T follicular helper cell (primary cell): ENCODE results near the gene MRPL19.

Experiments
- DNase-seq: peaks from one replicate; pipeline ENCODE4 v3.0.0-alpha.2; 2020; ENCODE audit warnings: low read depth
- total RNA-seq, 2 experiments: gene quantifications; one replicate each; lab custom pipeline; 2026; lab: John Stamatoyannopoulos, UW

The MRPL19 gene
- 42.0 to 92.3 reads per million in 2 experiments for total RNA-seq

DNA sequence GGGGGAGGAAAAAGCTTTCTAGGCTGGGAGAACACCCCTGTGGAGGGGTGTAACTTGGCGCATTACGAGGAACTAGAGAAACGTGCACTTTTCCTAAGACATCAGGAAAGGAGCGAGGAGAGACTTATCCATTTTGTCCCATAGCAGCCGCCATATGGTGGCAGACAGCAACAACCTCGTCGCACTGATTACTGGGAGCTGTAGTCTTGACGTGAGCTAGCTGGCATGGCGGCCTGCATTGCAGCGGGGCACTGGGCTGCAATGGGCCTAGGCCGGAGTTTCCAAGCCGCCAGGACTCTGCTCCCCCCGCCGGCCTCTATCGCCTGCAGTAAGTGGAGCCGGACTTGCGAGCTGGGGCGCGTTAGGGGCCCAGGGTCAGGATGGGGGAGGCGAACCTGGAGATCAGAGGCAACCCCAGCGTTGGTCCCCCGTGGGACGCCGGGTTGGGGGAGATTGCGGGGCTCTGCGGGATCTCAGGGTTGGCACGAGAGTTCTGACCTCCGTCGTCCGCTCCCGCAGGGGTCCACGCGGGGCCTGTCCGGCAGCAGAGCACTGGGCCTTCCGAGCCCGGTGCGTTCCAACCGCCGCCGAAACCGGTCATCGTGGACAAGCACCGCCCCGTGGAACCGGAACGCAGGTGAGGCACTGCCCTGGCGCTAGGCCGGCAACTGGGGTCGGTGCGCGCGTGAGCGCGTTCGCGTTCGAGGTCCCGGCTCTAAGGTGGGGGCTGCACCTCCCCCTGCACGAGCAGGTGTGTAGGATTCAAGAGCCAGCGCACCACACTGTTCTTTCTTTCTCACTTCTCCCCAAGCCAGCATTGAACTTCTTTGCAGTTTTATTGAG is at the start of gene MRPL19:
Gene MRPL19 (plus strand): TSS at position 201 of the 843 bp plus-strand sequence. CDS start 25 bp downstream, at position 226.
- DNase-seq = peak; percentile 66

DNA sequence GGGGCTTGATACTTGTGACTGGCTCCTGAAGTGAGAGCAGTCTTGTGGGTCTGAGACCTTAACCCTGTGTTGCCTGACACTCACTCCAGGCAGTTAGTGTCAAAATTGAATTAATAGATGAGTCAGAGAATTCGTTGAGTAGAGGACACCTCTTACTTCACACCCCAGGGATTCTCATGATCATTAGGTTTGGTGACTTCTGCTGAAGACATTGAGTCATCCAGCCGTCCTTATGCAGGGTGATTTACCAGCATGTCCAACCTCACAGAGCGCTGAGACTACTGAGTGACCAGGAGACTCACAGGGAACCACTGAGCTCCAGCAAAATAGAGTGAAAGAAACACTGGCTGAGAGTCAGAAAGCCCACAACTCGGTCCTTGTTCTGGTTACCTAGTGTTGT is 49.8 kb upstream of the MRPL19 start:
- DNase-seq = no peak

DNA sequence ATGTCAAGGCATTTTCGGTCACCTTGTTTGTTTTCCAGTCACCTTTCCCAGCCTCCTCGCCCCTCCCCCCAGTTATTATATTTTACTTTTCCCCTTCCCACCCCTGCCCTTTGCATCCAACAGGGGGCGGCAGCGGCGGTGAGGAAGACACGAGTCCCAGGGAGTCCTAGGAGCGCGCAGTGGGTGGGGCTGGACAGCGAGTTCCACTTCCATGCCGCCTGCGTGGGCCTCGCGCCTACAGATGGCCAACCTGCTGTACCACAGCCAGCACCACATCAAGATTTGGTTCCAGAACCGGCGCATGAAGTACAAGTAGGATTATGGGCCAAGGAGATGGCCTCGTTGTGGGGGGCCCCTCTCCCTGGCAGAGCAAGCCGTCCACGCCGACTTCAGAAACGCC is 48.6 kb upstream of the MRPL19 start:
- no peak for DNase-seq

DNA sequence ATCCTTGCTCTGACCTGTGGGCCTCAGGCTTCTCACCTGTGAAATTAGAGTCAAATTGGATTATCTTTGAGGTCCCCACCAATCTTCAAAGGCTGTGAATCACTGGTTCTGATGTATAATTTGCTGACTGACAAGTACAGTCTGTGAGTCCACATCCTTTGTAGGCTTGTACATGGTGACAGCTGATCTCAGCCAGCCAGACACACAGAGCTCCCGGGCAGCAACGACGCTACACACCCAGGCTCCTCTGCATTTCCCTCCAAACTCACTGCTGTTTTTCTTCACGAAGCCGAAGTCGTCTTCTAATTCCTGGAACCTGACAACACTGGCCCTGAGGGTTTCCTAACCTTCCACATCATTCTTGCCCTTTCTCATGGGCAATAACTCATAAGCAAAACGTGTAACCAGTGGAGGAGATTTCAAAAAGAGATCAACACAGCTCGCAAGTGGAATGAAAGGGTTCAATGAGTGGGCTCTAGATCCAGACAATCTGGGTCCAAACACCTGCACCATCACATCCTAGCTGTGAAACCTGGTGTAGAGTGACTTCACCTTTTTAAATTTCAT is 47.9 kb upstream of the MRPL19 start:
- DNase-seq = no peak

DNA sequence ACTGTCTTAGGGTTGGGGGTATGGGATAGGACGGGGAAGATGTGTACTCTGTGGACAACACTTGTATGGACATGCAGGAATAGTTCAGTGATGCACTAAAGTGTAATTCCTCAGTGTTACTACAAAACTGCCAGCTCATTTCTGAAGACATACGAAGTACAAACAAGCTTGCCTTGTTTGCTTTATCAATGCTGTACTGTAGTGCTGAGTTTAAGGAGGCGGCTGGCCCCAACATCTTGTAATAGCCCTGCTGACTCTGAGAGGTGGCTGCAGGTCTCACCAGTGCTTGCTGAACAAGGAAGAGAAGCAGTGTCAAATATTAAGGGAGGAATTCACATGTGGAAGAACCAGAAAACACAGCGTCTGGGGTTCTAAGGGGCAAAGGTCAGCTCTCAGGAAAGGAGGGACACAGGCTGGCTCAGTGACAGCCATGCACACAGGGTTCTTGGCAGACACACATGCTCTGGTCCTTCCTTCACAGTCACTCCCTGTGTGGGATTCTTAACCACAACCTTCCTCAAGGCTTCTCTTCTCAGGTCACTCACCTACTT is 46.0 kb upstream of the MRPL19 start:
- DNase-seq = no peak

DNA sequence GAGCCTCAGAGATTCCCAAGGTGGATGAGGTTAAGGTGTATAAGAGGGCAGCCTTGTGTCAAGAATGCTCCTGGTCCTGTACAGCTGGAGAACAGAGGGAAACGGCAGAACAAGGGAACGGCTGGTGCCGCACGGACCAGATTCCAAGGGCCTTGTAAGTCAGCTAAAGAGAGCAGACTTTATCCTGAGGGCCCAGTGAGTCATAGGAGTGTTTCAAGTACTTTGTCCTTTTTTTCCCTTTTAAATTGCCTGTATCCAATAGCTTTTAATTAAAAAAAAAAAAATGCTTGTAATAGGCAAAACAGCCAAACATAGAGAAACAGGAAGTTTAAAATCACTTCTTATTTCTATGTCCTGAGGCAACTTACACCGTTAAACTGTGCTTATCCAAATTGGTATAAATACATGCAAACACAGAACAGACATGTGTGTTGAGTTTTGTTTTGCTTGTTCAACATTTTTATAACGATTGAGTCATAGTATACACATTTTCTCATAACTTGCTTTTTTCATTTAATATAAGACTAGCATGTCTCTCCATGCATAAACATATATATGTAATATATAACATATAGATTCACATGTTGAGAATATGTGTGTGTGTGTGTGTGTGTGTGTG is 43.8 kb upstream of the MRPL19 start:
- no peak for DNase-seq

DNA sequence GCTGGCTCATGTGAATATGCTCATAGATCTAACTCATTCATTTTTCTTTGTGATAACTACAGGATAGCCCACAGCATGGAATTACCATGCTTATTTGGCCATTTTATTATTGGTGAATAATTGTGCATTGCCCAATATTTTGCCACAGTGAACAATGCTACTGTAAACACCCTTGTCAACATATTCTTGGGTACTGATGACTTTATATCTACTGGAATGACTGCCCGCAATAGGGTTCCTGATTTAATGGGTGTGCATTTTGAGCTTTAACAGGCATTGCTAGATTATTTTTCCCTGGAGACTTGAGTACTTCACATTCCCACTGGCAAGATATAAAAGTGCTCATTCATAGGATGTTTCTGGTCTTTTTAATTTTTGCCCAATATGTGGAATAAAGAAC is 43.1 kb upstream of the MRPL19 start:
- no peak for DNase-seq

DNA sequence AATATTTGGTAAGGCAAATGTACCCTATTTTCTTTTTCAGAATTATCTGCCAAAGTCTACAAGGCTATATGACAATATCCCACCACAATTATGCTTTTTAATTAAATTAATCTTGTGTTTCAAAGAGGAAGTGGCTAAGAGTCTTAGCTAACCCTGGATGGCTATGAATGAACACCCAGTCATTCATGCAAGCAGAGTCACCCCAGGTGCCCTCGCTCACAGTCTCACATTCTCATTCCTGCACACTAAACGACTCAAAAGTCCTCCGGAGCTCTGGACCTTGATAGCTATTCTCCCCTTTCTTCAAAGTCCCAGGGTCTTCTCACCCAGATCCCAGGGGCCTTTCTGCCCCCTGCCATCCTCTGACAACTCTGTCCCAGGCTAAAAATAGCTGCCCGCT is 42.1 kb upstream of the MRPL19 start:
- no peak for DNase-seq

DNA sequence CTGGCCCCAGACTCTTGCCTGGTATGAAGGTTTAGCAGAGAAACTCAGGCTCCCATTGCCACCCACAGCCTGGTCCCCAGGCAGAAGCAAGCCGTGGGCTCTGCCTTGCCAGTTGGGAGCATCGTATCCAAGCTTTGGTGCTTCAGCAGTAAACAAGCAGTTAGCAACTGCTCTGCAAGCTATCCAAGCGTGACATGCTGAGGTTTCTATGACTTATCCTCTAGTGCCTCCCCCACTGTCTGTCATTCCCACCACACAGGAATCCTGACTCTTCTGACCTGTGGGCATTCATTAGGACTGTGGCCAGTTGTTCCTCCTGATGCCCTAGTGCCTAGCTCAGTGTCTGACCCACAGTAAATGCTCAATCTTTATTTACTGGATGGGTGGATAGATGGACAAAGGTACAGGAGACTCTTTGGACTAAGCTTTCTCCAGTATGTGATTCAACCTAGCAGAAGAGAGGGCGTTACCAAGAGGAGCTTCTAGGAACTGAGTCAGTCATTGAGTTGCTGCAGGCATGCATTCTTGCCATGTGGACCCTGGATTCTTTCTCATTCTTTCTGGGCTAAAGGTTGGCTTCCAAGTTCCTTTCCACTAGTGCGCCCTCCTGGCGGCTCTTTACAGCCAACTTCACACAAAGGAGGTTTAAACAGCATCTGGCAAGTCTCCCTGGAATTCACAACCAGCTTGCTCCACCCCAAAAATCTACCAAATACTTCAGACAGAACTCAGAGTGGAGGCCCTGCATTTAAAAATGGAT is 40.6 kb upstream of the MRPL19 start:
- no peak for DNase-seq

DNA sequence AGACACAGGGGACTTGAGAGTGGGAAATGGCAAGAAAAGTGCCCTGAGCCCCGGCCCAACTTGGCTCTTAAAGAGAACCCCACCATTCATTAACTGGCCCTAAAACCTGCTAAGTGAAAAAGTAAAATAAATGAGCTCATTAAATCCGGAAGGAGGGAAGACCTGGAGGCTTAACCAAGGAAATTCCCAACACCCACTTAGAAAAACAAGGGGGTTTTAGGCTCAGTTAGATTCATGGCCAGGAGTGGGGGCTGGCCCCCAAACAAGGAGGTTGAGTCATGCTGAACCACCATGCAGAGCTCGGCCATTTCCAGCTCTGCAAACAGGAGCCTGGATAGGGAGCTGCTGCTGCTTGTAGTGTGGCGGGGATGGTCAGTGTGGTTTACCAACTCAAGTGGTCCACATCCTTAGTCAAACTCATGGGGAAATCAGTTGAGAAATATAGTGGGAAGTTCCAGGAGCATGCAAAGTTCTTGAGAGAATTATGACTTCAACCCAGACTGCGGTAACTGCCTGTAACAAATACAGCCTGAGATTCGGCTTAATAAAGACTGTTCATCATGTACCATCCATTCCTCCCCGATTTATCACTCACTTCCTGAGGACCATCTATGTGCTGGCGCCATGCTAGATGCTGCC is 39.7 kb upstream of the MRPL19 start:
- no peak for DNase-seq

DNA sequence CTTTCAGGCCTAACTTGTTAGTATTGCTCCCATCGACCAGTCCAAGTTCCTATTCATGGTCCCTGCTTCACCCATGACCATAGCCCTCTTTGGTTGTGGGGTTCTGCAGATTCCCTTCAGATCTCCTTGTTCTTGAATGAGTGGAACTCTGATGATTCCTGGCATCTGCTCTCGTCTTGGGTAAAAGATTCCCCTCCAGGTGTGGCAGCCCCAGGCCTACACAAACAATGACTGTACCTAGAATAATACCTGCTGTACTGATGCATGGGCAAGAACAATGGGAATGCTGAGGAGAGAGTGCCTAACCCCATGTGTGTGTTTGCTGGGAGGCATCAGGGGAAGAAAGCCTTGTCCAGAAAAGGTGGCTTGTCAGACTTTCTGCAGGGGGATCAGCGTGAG is 39.2 kb upstream of the MRPL19 start:
- DNase-seq = no peak

DNA sequence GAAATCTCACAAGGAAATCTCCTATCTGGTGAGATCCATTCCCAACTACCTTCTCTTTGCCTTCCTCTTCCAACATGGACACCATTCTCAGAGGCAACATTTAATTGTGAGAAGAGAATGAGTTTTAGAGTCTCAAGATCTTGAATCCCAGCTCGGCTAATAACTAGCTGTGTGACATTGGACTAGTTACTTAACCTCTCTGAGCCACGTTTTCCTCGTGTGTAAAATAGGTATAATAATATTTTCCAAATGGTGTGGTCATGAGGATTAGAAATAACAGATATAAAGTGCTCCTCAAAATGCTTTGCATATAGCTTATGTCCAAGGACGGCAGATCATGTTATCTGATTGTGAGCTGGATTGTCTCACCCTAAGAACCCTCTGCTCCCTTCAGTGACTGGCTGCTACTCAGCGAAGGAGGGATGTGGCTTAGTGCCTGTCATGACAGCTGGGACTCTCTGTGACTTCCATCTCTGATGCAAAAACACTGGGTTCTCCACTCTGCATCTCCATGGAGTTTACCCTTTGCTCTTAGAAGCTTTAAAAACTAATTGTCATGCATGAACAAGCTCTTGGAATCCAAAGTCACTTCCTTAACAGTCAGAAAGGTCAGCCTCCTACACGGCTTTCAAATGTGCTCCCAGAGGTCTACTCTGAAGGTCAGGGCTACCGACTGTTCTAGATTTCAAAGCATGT is 38.4 kb upstream of the MRPL19 start:
- DNase-seq = no peak

DNA sequence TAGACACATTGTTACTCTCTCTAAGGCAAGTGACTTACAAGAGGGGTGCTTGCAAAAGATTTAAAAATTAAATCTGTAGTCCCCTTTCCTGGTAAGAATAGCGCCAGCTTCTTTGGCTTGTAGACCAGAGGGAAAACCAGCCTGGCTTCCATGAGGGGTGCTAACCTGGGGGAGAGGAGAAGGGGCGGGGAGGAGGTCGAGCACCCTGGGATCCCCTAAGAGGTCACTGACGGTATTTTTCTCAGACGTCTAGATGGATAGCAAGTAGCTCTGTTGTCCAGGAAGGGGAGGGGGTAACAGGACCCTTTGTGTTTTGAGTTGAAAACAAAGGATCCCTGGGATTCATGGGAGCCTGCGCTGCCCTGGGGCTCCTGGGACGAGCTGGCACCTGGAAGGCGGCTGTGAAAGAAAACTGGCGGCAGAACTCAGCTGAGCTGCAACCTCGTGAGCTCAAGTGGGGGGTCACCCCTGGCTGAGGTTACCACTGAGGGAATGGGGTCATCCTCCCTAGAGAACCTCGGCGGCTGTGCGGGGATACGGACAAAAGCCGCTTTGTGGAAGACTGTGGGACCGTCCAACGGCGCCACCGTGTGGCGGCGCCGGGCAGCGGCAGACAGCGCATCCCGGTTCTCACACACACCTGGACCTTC is 37.8 kb upstream of the MRPL19 start:
- DNase-seq = peak; percentile 5

DNA sequence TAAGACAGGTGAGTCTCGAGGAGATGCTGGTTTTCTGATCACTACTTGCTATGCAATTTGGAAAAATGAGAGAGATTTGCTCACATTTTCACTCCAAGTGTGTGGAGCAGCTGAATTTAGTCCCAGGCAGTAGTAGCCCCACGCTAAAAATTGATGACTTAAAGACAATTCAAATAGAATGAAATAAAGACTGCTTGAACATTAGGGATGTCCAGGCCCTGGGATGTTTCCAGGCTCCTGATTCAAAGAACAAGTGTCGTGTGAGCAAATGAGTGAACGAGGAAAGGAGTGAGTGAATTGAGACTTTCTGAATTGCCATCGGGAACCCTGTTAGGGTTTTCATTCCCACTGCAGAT is 37.3 kb upstream of the MRPL19 start:
- DNase-seq = no peak

DNA sequence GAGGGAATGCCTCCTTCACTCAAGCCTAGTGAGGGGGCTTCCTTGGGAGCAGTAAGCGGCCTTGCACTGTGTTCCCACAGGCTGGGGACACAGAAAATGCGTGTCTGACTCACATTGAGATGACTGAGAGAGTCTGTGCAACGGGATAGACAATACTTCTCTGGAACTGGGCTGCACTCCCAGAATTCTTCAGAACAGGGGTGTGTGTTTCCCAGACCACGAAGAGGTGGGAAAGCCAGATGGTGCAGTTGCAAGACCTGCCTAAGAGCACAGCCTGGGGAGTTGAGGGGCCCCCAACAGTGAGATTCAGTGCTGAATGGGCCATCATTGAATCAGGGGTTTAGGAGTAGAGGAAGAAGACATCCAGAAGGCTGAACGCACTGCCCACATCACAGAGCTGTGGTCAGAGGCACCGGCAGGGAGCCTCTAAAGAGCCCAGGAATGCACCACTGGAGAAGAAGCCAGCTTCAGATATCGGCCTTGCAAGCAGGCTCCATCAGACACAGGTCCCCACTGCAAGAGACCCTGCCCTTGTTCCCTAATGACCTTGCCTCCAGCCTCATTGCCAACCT is 36.6 kb upstream of the MRPL19 start:
- DNase-seq = no peak

DNA sequence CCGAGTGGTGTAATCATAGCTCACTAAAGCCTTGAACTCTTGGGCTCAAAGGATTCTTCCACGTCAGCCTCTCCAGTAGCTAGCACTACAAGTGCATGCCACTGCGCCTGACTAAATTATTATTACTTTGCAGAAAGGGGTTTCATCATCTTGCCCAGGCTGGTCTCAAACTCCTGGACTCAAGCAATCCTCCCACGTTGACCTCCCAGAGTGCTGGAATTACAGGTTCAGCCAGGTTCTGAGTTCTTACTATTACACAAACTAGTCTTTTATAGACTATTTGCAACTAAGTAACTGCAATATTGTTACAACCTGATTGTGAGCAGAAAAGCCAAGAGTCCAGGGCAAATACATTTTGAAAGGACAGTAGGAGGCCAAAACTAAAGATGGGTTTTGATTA is 35.9 kb upstream of the MRPL19 start:
- DNase-seq = no peak

DNA sequence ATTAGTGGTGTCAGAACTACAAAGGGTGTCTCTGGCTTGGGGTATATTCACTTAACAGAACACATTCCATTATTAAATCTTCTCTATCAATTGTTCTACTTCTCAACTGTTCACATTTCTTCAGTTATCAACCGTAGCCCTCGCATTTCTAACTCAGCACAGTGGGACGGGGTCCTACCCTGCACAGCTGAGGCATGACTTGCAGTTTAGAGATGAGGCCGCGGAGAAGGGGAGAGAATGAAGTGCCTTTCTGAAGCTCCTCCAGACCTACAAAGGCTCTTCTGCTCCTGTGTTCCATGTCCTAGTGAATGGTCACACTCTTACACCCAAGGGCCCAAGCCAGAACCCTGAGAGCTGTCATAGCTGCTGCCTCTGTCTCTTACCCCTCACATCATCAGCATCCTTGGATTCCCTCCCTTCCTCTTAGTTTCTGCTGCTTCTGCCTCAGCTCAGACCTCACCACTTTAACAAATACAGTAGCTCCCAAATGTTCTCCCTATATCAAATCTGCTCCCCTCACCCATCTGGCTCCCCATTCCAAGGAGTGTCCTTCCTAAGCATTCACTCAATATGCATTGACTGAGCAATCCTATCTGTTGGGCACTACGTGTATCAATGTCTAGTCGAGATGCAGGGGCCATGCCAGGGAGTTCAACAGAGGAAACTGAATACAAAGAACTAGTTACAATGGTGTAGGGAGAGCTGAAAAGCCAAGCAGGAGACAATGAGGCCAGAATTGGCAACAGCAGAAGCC is 34.3 kb upstream of the MRPL19 start:
- no peak for DNase-seq

DNA sequence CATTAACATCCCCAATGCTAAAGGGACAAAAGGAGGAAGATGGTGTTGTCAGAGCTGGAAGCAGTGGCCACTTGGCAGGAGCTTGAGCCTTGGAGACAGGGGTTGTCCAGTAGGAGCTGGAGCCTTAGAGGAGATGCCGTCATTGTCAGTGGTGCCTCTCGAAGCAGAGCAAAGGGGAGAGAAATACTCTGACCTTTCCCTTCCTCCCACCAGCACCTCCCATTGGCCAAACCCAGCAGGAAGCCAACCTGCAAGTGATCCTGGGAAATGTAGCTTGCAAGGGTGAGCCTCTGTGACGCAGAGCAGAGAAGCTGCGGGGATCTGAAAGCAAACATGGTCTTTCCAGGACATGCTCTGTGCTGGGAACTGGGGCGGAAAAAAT is 33.7 kb upstream of the MRPL19 start:
- DNase-seq = no peak

DNA sequence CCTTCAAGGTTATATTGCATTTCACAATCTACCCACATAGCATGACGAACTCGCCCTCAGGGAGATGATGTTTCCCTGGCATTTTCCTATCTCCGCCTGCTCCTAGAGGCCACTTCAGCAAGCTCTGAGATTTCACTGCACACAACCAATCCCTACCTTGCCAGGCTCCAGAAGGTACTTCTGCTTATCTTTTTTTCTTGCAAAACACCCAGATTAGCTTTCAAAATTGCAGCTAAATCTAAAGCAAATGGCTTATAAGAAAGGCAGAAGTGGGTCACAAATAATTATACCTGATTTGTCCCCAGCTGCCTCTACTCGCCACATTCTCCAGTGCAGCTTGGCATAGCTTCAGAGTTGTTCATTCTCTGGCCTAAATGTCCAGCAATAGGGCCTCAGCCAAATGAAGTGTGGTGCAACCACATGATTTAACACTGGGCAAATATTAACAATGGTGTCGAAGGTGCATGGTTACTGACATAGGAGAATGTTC is 32.4 kb upstream of the MRPL19 start:
- no peak for DNase-seq
